ELF-1 (cell line): Measurements from ENCODE around the gene TMEM150A.
A peak's percentile ranks its signal among the peaks of the same experiment; 100 is the strongest.
"Not testable (repeated sequence)": the region's sequence is repeated elsewhere in the genome, so short reads cannot be mapped to it uniquely, and the experiment has no call there.

Source experiments
- DNase-seq: peaks from one replicate; pipeline ENCODE4 v3.0.0-alpha.2; 2016; ENCODE audit warnings: low read depth, low spot score

Gene TMEM150A

GRCh38 chr2:85575739-85576138, 26.8 kb downstream of the TMEM150A start:
- no peak for DNase-seq

GRCh38 chr2:85566265-85566664, 36.2 kb downstream of the TMEM150A start:
- no peak for DNase-seq

GRCh38 chr2:85564144-85564563, 38.3 kb downstream of the TMEM150A start:
- no peak for DNase-seq

GRCh38 chr2:85561280-85562212, 41.0 kb downstream of the TMEM150A start, which contains the start of gene GGCX:
TSS of gene GGCX (minus strand) at chr2:85561493. CDS start at chr2:85561428, 65 bp downstream.
- peak; percentile 97 for DNase-seq

- no peak for DNase-seq
These were observed 41.7 kb downstream of the TMEM150A start for GRCh38 chr2:85560812-85561279.

GRCh38 chr2:85560403-85560726, 42.1 kb downstream of the TMEM150A start:
- DNase-seq, result not testable (repeated sequence)

GRCh38 chr2:85558160-85558559, 44.3 kb downstream of the TMEM150A start:
- no peak for DNase-seq

GRCh38 chr2:85557130-85557529, 45.4 kb downstream of the TMEM150A start:
- DNase-seq, result no peak

GRCh38 chr2:85554980-85555612, 47.4 kb downstream of the TMEM150A start:
- no peak for DNase-seq

- DNase-seq, result no peak
These were observed 49.3 kb downstream of the TMEM150A start for GRCh38 chr2:85553184-85553583.

GRCh38 chr2:85551698-85552678, 50.5 kb downstream of the TMEM150A start:
- DNase-seq, result peak; percentile 89

GRCh38 chr2:85550486-85550885, 52.0 kb downstream of the TMEM150A start:
- DNase-seq, result no peak

GRCh38 chr2:85549826-85550225, 52.7 kb downstream of the TMEM150A start:
- DNase-seq, result peak; percentile 32

GRCh38 chr2:85549095-85549494, 53.4 kb downstream of the TMEM150A start:
- no peak for DNase-seq

GRCh38 chr2:85548608-85548900, 53.9 kb downstream of the TMEM150A start:
- no peak for DNase-seq
